PC-9 (cell line): ENCODE results near the gene SNRNP25. TPM values are rescaled to one million over a fixed set of nuclear protein-coding genes. Genes with fewer than 3 reads are reported as not detected.

Source experiments
- BruUV-seq: library from RNA; stranded (reverse); fragments of 400-500 nt; replicated peaks from 2 replicates; lab custom pipeline; 2021; lab: Mats Ljungman, UMichigan
- CTCF ChIA-PET: fragments of 300-600 bp; sonication (Branson Sonifier 250); formaldehyde crosslinking; loops from one replicate; lab custom pipeline; 2022; ENCODE audit warnings: antibody characterized with exemption; lab: Charles Lee
- POLR2A ChIA-PET: fragments of 300-600 bp; sonication (Branson Sonifier 250); formaldehyde crosslinking; loops from one replicate; lab custom pipeline; 2022; ENCODE audit warnings: antibody characterized with exemption; ENCODE audit not compliant: unreplicated experiment; lab: Charles Lee
- DNase-seq, 2 experiments: peaks; one replicate each; pipeline versions ENCODE4 v3.0.0 to v3.0.0-alpha.2; 2015 to 2022; ENCODE audit warnings: mixed read lengths in 1 of 2
- H2AFZ ChIP-seq: fragments of 200-600 bp; sonication (generic); 2 replicates; pipeline ENCODE4 v1.8.1; 2017; ENCODE audit warnings: antibody characterized with exemption
- H3F3A ChIP-seq: fragments of 200-600 bp; sonication (generic); 2 replicates; pipeline ENCODE4 v1.8.1; 2017; ENCODE audit warnings: antibody characterized with exemption, mild to moderate bottlenecking, low read depth; ENCODE audit not compliant: insufficient read depth
- H3K27ac ChIP-seq: fragments of 200-600 bp; sonication (generic); 2 replicates; pipeline ENCODE4 v1.6.1; 2016; ENCODE audit warnings: mixed run types
- H3K27me3 ChIP-seq: fragments of 200-600 bp; sonication (generic); 2 replicates; pipeline ENCODE4 v1.6.1; 2016; ENCODE audit warnings: low read depth, mixed run types; ENCODE audit not compliant: insufficient read depth
- H3K36me3 ChIP-seq: fragments of 200-600 bp; sonication (generic); 2 replicates; pipeline ENCODE4 v1.6.1; 2016; ENCODE audit warnings: low read depth, mixed run types
- H3K4me1 ChIP-seq: fragments of 200-600 bp; sonication (generic); replicated peaks from 2 replicates; pipeline ENCODE4 v1.6.1; 2016; ENCODE audit warnings: mixed run types; ENCODE audit not compliant: insufficient read depth
- H3K4me2 ChIP-seq: fragments of 200-600 bp; sonication (generic); 2 replicates; pipeline ENCODE4 v1.6.1; 2017; ENCODE audit warnings: mixed run types
- H3K4me3 ChIP-seq: fragments of 200-600 bp; sonication (generic); 2 replicates; pipeline ENCODE4 v1.6.1; 2016; ENCODE audit warnings: mixed run types
- H3K79me2 ChIP-seq: fragments of 200-600 bp; sonication (generic); 2 replicates; pipeline ENCODE4 v1.6.1; 2017; ENCODE audit warnings: low read depth, mixed run types
- H3K9me2 ChIP-seq: fragments of 200-600 bp; sonication (generic); 2 replicates; pipeline ENCODE4 v1.8.1; 2017; ENCODE audit warnings: mild to moderate bottlenecking; ENCODE audit not compliant: insufficient read depth
- H3K9me3 ChIP-seq: fragments of 200-600 bp; sonication (generic); 2 replicates; pipeline ENCODE4 v1.8.1; 2016; ENCODE audit warnings: low read depth; ENCODE audit not compliant: insufficient read depth
- H4K20me1 ChIP-seq: fragments of 200-600 bp; sonication (generic); 2 replicates; pipeline ENCODE4 v1.8.1; 2017; ENCODE audit not compliant: insufficient read depth
- CTCF ChIP-seq: fragments of 200-600 bp; sonication (generic); conservative IDR thresholded peaks from 2 replicates; pipeline ENCODE4 v1.6.1; 2017; ENCODE audit warnings: mixed run types, antibody characterized with exemption, mild to moderate bottlenecking, moderate library complexity
- EZH2 ChIP-seq: fragments of 200-600 bp; sonication (generic); IDR thresholded peaks from 2 replicates; pipeline ENCODE4 v1.8.0; 2017; ENCODE audit warnings: antibody characterized with exemption, low read depth
- intact Hi-C: fragments of 100-400 bp; cut with micrococcal nuclease; formaldehyde crosslinking; loops from one replicate; pipeline ENCODE4 v1.10.0; 2022; ENCODE audit not compliant: unreplicated experiment
- total RNA-seq: library from RNA; stranded (reverse); gene quantifications from 2 replicates; pipeline ENCODE4 v1.2.3, GENCODE V29; 2021

Gene SNRNP25
- total RNA-seq, 1 experiment from 2014 or later = 61.4 TPM

- no peaks in the 10 kb centered on the region for H3K79me2 ChIP-seq
- intact Hi-C loops = no loop called here
- H4K20me1 ChIP-seq = peaks cover 3% of the 10 kb centered on the region; the same call in 1 of the 2 replicates
- H3K4me1 ChIP-seq = no peaks in the 10 kb centered on the region
- H3K27ac ChIP-seq = no peak overlapping the region
- H3K9me3 ChIP-seq = no peaks in the 10 kb centered on the region
- no peaks in the 10 kb centered on the region for H3K9me2 ChIP-seq
- no peaks in the 10 kb centered on the region for H3K27me3 ChIP-seq
- no peak overlapping the region for H3K4me2 ChIP-seq
- BruUV-seq = no TSS peak
- no peak overlapping the region for H3K4me3 ChIP-seq
- ChIA-PET CTCF (no interaction called here), POLR2A (no interaction called here)
- no peak for TF ChIP-seq EZH2
- no peak for TF ChIP-seq CTCF
- H2AFZ ChIP-seq = no peak overlapping the region
- H3K36me3 ChIP-seq = no peaks in the 10 kb centered on the region
- no peak for DNase-seq
- H3F3A ChIP-seq = peaks cover 14% of the 10 kb centered on the region; the same call in 1 of the 2 replicates
Observed at GRCh38 chr16:100989-101388, 47.4 kb downstream of the SNRNP25 start.

GRCh38 chr16:101586-101985 is 48.0 kb downstream of the SNRNP25 start:
- Histone ChIP-seq H3K79me2 (no peaks in the 10 kb centered on the region), H2AFZ (no peak overlapping the region), H3K9me3 (no peaks in the 10 kb centered on the region), H3K27ac (no peak overlapping the region), H3K36me3 (no peaks in the 10 kb centered on the region), H3K4me3 (no peak overlapping the region), H3F3A (peaks cover 11% of the 10 kb centered on the region; the same call in 1 of the 2 replicates), H4K20me1 (peaks cover 6% of the 10 kb centered on the region; the same call in 1 of the 2 replicates), H3K9me2 (no peaks in the 10 kb centered on the region), H3K4me1 (no peaks in the 10 kb centered on the region), H3K4me2 (no peak overlapping the region), H3K27me3 (no peaks in the 10 kb centered on the region)
- no peak for TF ChIP-seq EZH2
- no peak for TF ChIP-seq CTCF
- ChIA-PET CTCF (no interaction called here), POLR2A (no interaction called here)
- no peak for DNase-seq
- intact Hi-C loops = no loop called here
- no TSS peak for BruUV-seq

GRCh38 chr16:102060-102855 is 48.6 kb downstream of the SNRNP25 start:
- H3K4me1 ChIP-seq = no peaks in the 10 kb centered on the region
- H3K36me3 ChIP-seq = no peaks in the 10 kb centered on the region
- no peak overlapping the region for H3K4me2 ChIP-seq
- no peaks in the 10 kb centered on the region for H3K9me3 ChIP-seq
- peaks cover 6% of the 10 kb centered on the region; the same call in 1 of the 2 replicates for H4K20me1 ChIP-seq
- H3K9me2 ChIP-seq = no peaks in the 10 kb centered on the region
- ChIA-PET CTCF (no interaction called here), POLR2A (no interaction called here)
- BruUV-seq = no TSS peak
- H2AFZ ChIP-seq = no peak overlapping the region
- intact Hi-C loops = no loop called here
- H3K4me3 ChIP-seq = no peak overlapping the region
- H3K79me2 ChIP-seq = no peaks in the 10 kb centered on the region
- no peak overlapping the region for H3K27ac ChIP-seq
- H3F3A ChIP-seq = peaks cover 10% of the 10 kb centered on the region
- TF ChIP-seq CTCF (no peak), EZH2 (no peak)
- H3K27me3 ChIP-seq = no peaks in the 10 kb centered on the region
- no peak for DNase-seq
